Pancreas (tissue), 10 donors: ENCODE results near the gene UBE3B. TPM values are rescaled to one million over a fixed set of nuclear protein-coding genes. Genes with fewer than 3 reads are reported as not detected.

Experiments
- ATAC-seq, 4 donors: fragments of 200-7000 bp; cut with Tn5 transposase; one replicate each; pipeline versions ENCODE4 v1.8.0 to v1.9.1; 2020; ENCODE audit warnings: mild to moderate bottlenecking in 4 of 4, moderate library complexity in 4 of 4
- DNase-seq, 6 donors: peaks; one replicate each; pipeline ENCODE4 v3.0.0-alpha.2; 2020
- FAIRE-seq: peaks from 2 replicates; lab custom pipeline; 2012; peaks lifted over from hg19 to GRCh38; lab: Jason Lieb, UNC
- H3K27ac ChIP-seq, 4 donors: fragments of 200-600 bp; sonication (generic); 1 replicate in 3 of 4; 2 replicates in 1 of 4; pipeline versions ENCODE4 v1.5.0 to v1.8.0; 2020
- H3K27me3 ChIP-seq, 4 donors: fragments of 200-600 bp; one replicate each; pipeline ENCODE4 v1.8.0; 2021
- H3K36me3 ChIP-seq, 3 donors: fragments of 200-600 bp; sonication (generic) in 1 of 3; one replicate each; pipeline versions ENCODE4 v1.5.0 to v1.8.0; 2020 to 2021
- H3K4me1 ChIP-seq, 3 donors: fragments of 200-600 bp; one replicate each; pipeline ENCODE4 v1.8.0; 2021
- H3K4me3 ChIP-seq, 4 donors: fragments of 200-600 bp; sonication (generic) in 2 of 4; one replicate each; pipeline versions ENCODE4 v1.5.0 to v1.8.0; 2020 to 2021
- H3K9me3 ChIP-seq, 4 donors: fragments of 200-600 bp; one replicate each; pipeline ENCODE4 v1.8.0; 2021
- CTCF ChIP-seq, 4 donors: fragments of 200-600 bp; sonication (generic) in 3 of 4; IDR thresholded peaks; one replicate each; pipeline versions ENCODE4 v1.5.0 to v1.8.0; 2021; ENCODE audit warnings: antibody characterized with exemption in 4 of 4
- WGBS, 2 donors: extraction: QIAGEN DNeasy Blood & Tissue Kit; methylation state at CpG; one replicate each; pipeline ENCODE4 v1.1.7; 2013; 5-methylcytosine and 5-hydroxymethylcytosine counted together
- intact Hi-C, 3 donors: fragments of 100-400 bp; cut with DNase I; formaldehyde crosslinking; loops; one replicate each; pipeline versions ENCODE4 v1.11.1 to v1.14.2; 2022
- polyA plus RNA-seq, 2 donors: library from polyadenylated mRNA; stranded (reverse); fragments of 200-250 nt; gene quantifications; one replicate each; pipeline ENCODE4 v1.2.3, GENCODE V29; 2013
- total RNA-seq, 6 donors: library from RNA; stranded (reverse); fragmentation: NEBNext Ultra II Directional in 4 of 6; extraction: Animal tissue kit (Norgen Biotek cat#: 25700) in 4 of 6; gene quantifications; one replicate each; pipeline versions ENCODE4 v1.2.1 to v1.2.4, GENCODE V29; 2021 to 2023
- donor health status: healthy with polysubstance abuse.
- donor health status: DM: no; HTN: no; CAD: no; lungs with moderate emphysema.
- donor health status: DM: no; HTN: no; CAD: no.
- donor health status: control.
- donor health status: control.
- donor health status: Bipolar disorder and iron deficiency.
- donor health status: DM: yes; HTN: yes; CAD: no.
- donor health status: DM: no; HTN: no; CAD: no.
- donor health status: DM: no; HTN: no; CAD: no.
- donor health status: DM: yes; HTN: yes; CAD: no.

Gene UBE3B
- total and polyA plus RNA-seq, 8 donors, result 9.8 to 25.6 (median 13.8) TPM

GRCh38 chr12:109535863-109536250, 58.4 kb downstream of the UBE3B start:
- peak in 1 of 6 donors; percentile 16 for DNase-seq
- no peak for TF ChIP-seq CTCF (IDR thresholded peaks at IDR 0.05)
- no peak for ATAC-seq
- Histone ChIP-seq H3K9me3 (no peaks in the 10 kb centered on the region), H3K36me3 (peaks cover 0 to 9% (median 7%) of the 10 kb centered on the region in 3 donors), H3K4me3 (no peak overlapping the region), H3K4me1 (no peaks in the 10 kb centered on the region), H3K27me3 (no peaks in the 10 kb centered on the region), H3K27ac (no peak overlapping the region)
- 77 to 78% methylated on average over 5 of the region's 5 CpGs for WGBS, 2 donors
- no peak for FAIRE-seq
- intact Hi-C loops, result no loop called here

GRCh38 chr12:109537136-109537535, 59.7 kb downstream of the UBE3B start:
- no peaks in the 10 kb centered on the region for H3K9me3 ChIP-seq
- H3K4me1 ChIP-seq, result no peaks in the 10 kb centered on the region
- peak in 1 of 6 donors; percentile 25 for DNase-seq
- no peaks in the 10 kb centered on the region for H3K27me3 ChIP-seq
- 85 to 89% methylated on average over 8 of the region's 8 CpGs for WGBS, 2 donors
- no peak for TF ChIP-seq CTCF (IDR thresholded peaks at IDR 0.05)
- FAIRE-seq, result no peak
- no peak overlapping the region for H3K4me3 ChIP-seq
- intact Hi-C loops, result no loop called here
- H3K36me3 ChIP-seq, result peaks cover 0 to 7% (median 4%) of the 10 kb centered on the region in 3 donors
- ATAC-seq, result no peak
- H3K27ac ChIP-seq, result no peak overlapping the region

GRCh38 chr12:109538191-109538863, 60.9 kb downstream of the UBE3B start:
- intact Hi-C loops, result no loop called here
- Histone ChIP-seq H3K36me3 (peaks cover 0 to 6% (median 0%) of the 10 kb centered on the region in 3 donors), H3K9me3 (no peaks in the 10 kb centered on the region), H3K27me3 (no peaks in the 10 kb centered on the region), H3K4me3 (no peak overlapping the region), H3K27ac (no peak overlapping the region), H3K4me1 (no peaks in the 10 kb centered on the region)
- DNase-seq (peak in 1 of 6 donors; percentile 14), ATAC-seq (no peak), FAIRE-seq (no peak)
- WGBS, 2 donors, result 84 to 87% methylated on average over 16 of the region's 16 CpGs
- no peak for TF ChIP-seq CTCF (IDR thresholded peaks at IDR 0.05)

GRCh38 chr12:109539508-109539907, 62.1 kb downstream of the UBE3B start:
- Histone ChIP-seq H3K27me3 (no peaks in the 10 kb centered on the region), H3K27ac (no peak overlapping the region), H3K36me3 (no peaks in the 10 kb centered on the region), H3K4me3 (no peak overlapping the region), H3K4me1 (no peaks in the 10 kb centered on the region), H3K9me3 (no peaks in the 10 kb centered on the region)
- no peak for ATAC-seq
- TF ChIP-seq CTCF (IDR thresholded peaks at IDR 0.05), result no peak
- DNase-seq, result no peak
- WGBS, 2 donors, result 77 to 87% methylated on average over 9 of the region's 9 CpGs
- FAIRE-seq, result no peak
- intact Hi-C loops, result no loop called here
